ENCODE measurements around the gene SAMD5. TPM values are rescaled to one million over a fixed set of nuclear protein-coding genes. Genes with fewer than 3 reads are reported as not detected.

SAMD5 gene
- polyA plus RNA-seq, 1 donor from 2014 or later = 14.1 TPM

GRCh38 chr6:147530132-147531060, 21.9 kb downstream of the SAMD5 start:
- H3K4me3 ChIP-seq (ENCODE audit: low read length) = no peak overlapping the region
- H2AFZ ChIP-seq (ENCODE audit: low read depth, low read length) = no peak overlapping the region
- H3F3A ChIP-seq (ENCODE audit: insufficient read depth, low read length, poor library complexity, severe bottlenecking) = no peaks in the 10 kb centered on the region
- no peaks in the 10 kb centered on the region for H3K27me3 ChIP-seq (ENCODE audit: insufficient read depth, low read depth, low read length)
- H3K36me3 ChIP-seq (ENCODE audit: insufficient read depth, low read length) = no peaks in the 10 kb centered on the region
- TF ChIP-seq RAD21 (conservative IDR thresholded peaks at IDR 0.05) (no peak), MXI1 (conservative IDR thresholded peaks at IDR 0.05; ENCODE audit: poor library complexity, severe bottlenecking) (no peak), EP300 (conservative IDR thresholded peaks at IDR 0.05; ENCODE audit: poor library complexity, severe bottlenecking) (no peak), SMC3 (conservative IDR thresholded peaks at IDR 0.05; ENCODE audit: poor library complexity) (no peak), TAF1 (IDR thresholded peaks at IDR 0.05; ENCODE audit: low read depth) (no peak), POLR2AphosphoS5 (IDR thresholded peaks at IDR 0.05) (no peak), EZH2 (IDR thresholded peaks at IDR 0.05; ENCODE audit: borderline replicate concordance, insufficient read depth, low read length, poor library complexity, severe bottlenecking) (no peak)
- TF ChIP-seq, protein P1, sequence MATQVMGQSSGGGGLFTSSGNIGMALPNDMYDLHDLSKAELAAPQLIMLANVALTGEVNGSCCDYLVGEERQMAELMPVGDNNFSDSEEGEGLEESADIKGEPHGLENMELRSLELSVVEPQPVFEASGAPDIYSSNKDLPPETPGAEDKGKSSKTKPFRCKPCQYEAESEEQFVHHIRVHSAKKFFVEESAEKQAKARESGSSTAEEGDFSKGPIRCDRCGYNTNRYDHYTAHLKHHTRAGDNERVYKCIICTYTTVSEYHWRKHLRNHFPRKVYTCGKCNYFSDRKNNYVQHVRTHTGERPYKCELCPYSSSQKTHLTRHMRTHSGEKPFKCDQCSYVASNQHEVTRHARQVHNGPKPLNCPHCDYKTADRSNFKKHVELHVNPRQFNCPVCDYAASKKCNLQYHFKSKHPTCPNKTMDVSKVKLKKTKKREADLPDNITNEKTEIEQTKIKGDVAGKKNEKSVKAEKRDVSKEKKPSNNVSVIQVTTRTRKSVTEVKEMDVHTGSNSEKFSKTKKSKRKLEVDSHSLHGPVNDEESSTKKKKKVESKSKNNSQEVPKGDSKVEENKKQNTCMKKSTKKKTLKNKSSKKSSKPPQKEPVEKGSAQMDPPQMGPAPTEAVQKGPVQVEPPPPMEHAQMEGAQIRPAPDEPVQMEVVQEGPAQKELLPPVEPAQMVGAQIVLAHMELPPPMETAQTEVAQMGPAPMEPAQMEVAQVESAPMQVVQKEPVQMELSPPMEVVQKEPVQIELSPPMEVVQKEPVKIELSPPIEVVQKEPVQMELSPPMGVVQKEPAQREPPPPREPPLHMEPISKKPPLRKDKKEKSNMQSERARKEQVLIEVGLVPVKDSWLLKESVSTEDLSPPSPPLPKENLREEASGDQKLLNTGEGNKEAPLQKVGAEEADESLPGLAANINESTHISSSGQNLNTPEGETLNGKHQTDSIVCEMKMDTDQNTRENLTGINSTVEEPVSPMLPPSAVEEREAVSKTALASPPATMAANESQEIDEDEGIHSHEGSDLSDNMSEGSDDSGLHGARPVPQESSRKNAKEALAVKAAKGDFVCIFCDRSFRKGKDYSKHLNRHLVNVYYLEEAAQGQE (IDR thresholded peaks at IDR 0.05; ENCODE audit: borderline replicate concordance) = no peak
- TF ChIP-seq, protein P2, sequence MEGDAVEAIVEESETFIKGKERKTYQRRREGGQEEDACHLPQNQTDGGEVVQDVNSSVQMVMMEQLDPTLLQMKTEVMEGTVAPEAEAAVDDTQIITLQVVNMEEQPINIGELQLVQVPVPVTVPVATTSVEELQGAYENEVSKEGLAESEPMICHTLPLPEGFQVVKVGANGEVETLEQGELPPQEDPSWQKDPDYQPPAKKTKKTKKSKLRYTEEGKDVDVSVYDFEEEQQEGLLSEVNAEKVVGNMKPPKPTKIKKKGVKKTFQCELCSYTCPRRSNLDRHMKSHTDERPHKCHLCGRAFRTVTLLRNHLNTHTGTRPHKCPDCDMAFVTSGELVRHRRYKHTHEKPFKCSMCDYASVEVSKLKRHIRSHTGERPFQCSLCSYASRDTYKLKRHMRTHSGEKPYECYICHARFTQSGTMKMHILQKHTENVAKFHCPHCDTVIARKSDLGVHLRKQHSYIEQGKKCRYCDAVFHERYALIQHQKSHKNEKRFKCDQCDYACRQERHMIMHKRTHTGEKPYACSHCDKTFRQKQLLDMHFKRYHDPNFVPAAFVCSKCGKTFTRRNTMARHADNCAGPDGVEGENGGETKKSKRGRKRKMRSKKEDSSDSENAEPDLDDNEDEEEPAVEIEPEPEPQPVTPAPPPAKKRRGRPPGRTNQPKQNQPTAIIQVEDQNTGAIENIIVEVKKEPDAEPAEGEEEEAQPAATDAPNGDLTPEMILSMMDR (IDR thresholded peaks at IDR 0.05; ENCODE audit: poor library complexity, severe bottlenecking) = no peak
- no peaks in the 10 kb centered on the region for H3K79me2 ChIP-seq (replicated peaks; ENCODE audit: insufficient read depth, low read length)
- H3K9me2 ChIP-seq (ENCODE audit: insufficient read depth, low read length) = no peaks in the 10 kb centered on the region
- no peak overlapping the region for H3K27ac ChIP-seq (ENCODE audit: low read length)
- H3K9ac ChIP-seq (ENCODE audit: low read length) = no peak overlapping the region
- no peaks in the 10 kb centered on the region for H3K9me3 ChIP-seq (ENCODE audit: low read length)
- H4K20me1 ChIP-seq (ENCODE audit: insufficient read depth) = no peaks in the 10 kb centered on the region
- H3K4me2 ChIP-seq (ENCODE audit: low read length) = no peak overlapping the region

- Histone ChIP-seq H3K36me3 (ENCODE audit: insufficient read depth, low read length) (no peaks in the 10 kb centered on the region), H3K9ac (ENCODE audit: low read length) (no peak overlapping the region), H3K27ac (ENCODE audit: low read length) (no peak overlapping the region), H3K9me3 (ENCODE audit: low read length) (no peaks in the 10 kb centered on the region), H4K20me1 (ENCODE audit: insufficient read depth) (no peaks in the 10 kb centered on the region), H3F3A (ENCODE audit: insufficient read depth, low read length, poor library complexity, severe bottlenecking) (no peaks in the 10 kb centered on the region), H3K4me2 (ENCODE audit: low read length) (no peak overlapping the region), H3K27me3 (ENCODE audit: insufficient read depth, low read depth, low read length) (no peaks in the 10 kb centered on the region), H3K79me2 (replicated peaks; ENCODE audit: insufficient read depth, low read length) (no peaks in the 10 kb centered on the region), H3K9me2 (ENCODE audit: insufficient read depth, low read length) (no peaks in the 10 kb centered on the region), H3K4me3 (ENCODE audit: low read length) (no peak overlapping the region), H2AFZ (ENCODE audit: low read depth, low read length) (no peak overlapping the region)
- TF ChIP-seq SMC3 (conservative IDR thresholded peaks at IDR 0.05; ENCODE audit: poor library complexity) = no peak
Observed at GRCh38 chr6:147531321-147531720, 22.8 kb downstream of the SAMD5 start.
